RWPE2 (cell line): ENCODE measurements around the gene TST.

Experiments used
- ATAC-seq: fragments of 200-7000 bp; cut with Tn5 transposase; 3 replicates; pipeline ENCODE4 v1.9.1; 2021; ENCODE audit warnings: low read depth
- DNase-seq: peaks from one replicate; pipeline ENCODE4 v3.0.0-alpha.2; 2020; ENCODE audit warnings: low spot score
- H3K27ac ChIP-seq: fragments of 450-650 bp; 2 replicates; pipeline ENCODE4 v1.5.1; 2017; ENCODE audit warnings: mild to moderate bottlenecking; ENCODE audit not compliant: poor library complexity, severe bottlenecking
- H3K27me3 ChIP-seq: fragments of 250-450 bp; sonication (Bioruptor Pico); 2 replicates; pipeline ENCODE4 v1.5.1; 2021; ENCODE audit warnings: mild to moderate bottlenecking, moderate library complexity; ENCODE audit not compliant: insufficient read depth, poor library complexity, severe bottlenecking
- H3K36me3 ChIP-seq: fragments of 250-450 bp; sonication (Bioruptor Pico); 2 replicates; pipeline ENCODE4 v1.5.1; 2020; ENCODE audit warnings: low read depth, mild to moderate bottlenecking, moderate library complexity
- H3K4me1 ChIP-seq: fragments of 250-450 bp; sonication (Bioruptor Pico); 2 replicates; pipeline ENCODE4 v1.5.1; 2021; ENCODE audit warnings: mild to moderate bottlenecking, moderate library complexity; ENCODE audit not compliant: insufficient read depth, poor library complexity, severe bottlenecking
- H3K4me3 ChIP-seq: fragments of 250-450 bp; sonication (Bioruptor Pico); 2 replicates; pipeline ENCODE4 v1.5.1; 2021; ENCODE audit warnings: mild to moderate bottlenecking, moderate library complexity; ENCODE audit not compliant: severe bottlenecking
- H3K9me3 ChIP-seq: fragments of 250-450 bp; sonication (Bioruptor Pico); 2 replicates; pipeline ENCODE4 v1.5.1; 2021; ENCODE audit warnings: mild to moderate bottlenecking, moderate library complexity; ENCODE audit not compliant: severe bottlenecking
- CTCF ChIP-seq: fragments of 450-650 bp; IDR thresholded peaks from one replicate; pipeline ENCODE4 v1.5.1; 2017; ENCODE audit warnings: mild to moderate bottlenecking, moderate library complexity; ENCODE audit not compliant: poor library complexity, severe bottlenecking

Gene TST

DNA sequence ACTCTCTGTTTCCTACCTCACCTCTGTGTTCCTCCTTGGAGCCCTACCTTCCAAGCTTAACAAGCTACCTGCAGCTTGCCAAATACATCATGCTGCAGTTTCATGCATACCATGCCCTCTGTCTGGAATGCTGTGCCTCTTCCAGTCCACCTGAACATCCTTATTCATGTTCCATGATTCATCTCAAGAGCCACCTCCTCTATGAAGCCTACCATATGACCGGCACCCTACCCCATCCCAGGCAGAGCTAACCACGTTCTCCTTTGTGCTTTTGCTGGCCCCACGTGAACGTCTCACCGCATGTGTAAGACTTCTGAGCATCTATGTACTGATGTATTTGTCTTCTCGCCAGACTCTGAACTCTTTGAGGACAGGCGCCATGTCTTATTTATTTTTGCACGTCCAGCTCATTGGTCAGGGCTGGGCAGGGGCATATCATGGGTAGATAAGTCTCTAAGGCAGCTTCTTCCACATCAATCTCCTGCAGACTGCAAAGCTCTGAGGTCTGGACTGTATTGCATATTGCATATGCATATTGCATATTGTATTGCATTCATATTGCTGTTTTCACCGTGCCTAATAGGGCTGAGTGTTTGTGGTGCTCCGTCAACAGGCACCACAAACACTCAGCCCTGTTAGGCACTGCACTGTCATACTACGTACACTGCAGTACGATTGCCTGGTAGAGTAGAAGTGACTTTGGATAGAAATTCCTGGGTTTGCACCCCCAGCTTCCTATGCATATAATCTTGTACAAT lies 31.0 kb downstream of the TST start:
- no peaks in the 10 kb centered on the region for H3K36me3 ChIP-seq
- no peaks in the 10 kb centered on the region for H3K4me1 ChIP-seq
- H3K4me3 ChIP-seq, result no peak overlapping the region
- no peaks in the 10 kb centered on the region for H3K9me3 ChIP-seq
- no peaks in the 10 kb centered on the region for H3K27me3 ChIP-seq
- H3K27ac ChIP-seq, result no peak overlapping the region
- TF ChIP-seq CTCF, result no peak
- no peak for ATAC-seq
- DNase-seq, result no peak

- DNase-seq (no peak), ATAC-seq (no peak)
- peak; percentile 47 for TF ChIP-seq CTCF
- H3K4me1 ChIP-seq, result no peaks in the 10 kb centered on the region
- H3K9me3 ChIP-seq, result no peaks in the 10 kb centered on the region
- H3K27ac ChIP-seq, result no peak overlapping the region
- no peaks in the 10 kb centered on the region for H3K36me3 ChIP-seq
- no peaks in the 10 kb centered on the region for H3K27me3 ChIP-seq
- no peak overlapping the region for H3K4me3 ChIP-seq
Measured at GRCh38 chr22:36986242-36986821, 32.9 kb downstream of the TST start.

DNA sequence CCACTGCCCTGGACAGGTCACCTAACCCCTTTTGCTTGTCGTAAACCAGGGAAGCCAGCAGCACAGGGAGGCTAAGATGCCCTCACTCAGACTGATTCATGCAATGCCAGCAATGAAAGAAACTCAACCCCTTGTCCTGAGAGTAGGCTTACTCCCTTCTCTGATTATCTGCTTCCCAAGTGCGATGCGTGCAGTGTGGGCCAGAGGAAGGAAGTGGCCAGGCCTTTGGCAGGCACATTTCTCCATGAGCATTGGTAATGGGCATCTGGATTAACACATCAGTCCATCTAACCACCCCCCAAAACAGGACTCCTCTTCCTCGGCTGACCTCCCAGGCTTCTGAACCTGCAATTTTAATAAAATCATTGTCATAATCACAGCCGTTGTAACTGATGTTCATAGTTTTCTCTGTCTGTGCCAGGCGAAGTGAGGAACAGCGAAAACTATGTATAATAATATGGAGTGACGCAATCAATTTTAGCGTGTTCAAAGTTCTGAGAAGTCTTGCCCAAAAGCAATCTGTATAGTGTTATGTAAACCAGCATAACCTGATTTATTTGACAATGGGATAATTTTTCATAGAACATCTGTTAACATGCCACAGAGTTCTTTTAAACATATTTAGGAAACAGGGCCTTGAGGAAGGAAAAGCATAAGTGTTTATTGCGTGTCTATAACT lies 33.9 kb downstream of the TST start:
- Histone ChIP-seq H3K36me3 (no peaks in the 10 kb centered on the region), H3K9me3 (no peaks in the 10 kb centered on the region), H3K27me3 (no peaks in the 10 kb centered on the region), H3K27ac (no peak overlapping the region), H3K4me1 (no peaks in the 10 kb centered on the region), H3K4me3 (no peak overlapping the region)
- TF ChIP-seq CTCF, result no peak
- DNase-seq (no peak), ATAC-seq (no peak)

DNA sequence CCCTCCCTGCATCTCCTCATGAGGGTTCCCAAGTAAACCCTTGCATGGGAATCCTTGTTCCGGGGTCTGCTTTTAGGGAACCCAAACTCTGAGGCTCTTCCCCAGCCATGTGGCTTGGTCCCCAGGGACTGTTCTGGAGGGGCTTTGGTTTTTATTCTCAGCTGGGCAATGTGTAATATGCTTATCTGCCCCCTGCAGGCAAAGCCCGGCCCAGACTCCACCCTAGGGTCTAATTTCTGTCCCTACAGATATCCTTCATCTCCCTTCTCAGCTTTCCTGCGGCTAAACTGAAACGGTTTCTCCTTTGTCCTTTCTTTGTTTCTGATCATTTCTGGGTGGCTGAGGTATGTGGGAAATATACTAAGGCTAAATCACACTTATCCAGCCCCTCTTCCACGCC lies 37.1 kb downstream of the TST start:
- ATAC-seq (no peak), DNase-seq (no peak)
- Histone ChIP-seq H3K4me3 (no peak overlapping the region), H3K9me3 (no peaks in the 10 kb centered on the region), H3K4me1 (peaks cover 2% of the 10 kb centered on the region), H3K27ac (no peak overlapping the region), H3K27me3 (no peaks in the 10 kb centered on the region), H3K36me3 (no peaks in the 10 kb centered on the region)
- TF ChIP-seq CTCF, result no peak

- Histone ChIP-seq H3K9me3 (no peaks in the 10 kb centered on the region), H3K4me1 (peaks cover 2% of the 10 kb centered on the region), H3K4me3 (no peak overlapping the region), H3K27ac (no peak overlapping the region), H3K36me3 (no peaks in the 10 kb centered on the region), H3K27me3 (no peaks in the 10 kb centered on the region)
- ATAC-seq (no peak), DNase-seq (no peak)
- TF ChIP-seq CTCF, result no peak
Measured at GRCh38 chr22:36981247-36981775, 37.9 kb downstream of the TST start.
